Measurements from ENCODE around the gene SNX11. TPM values are rescaled to one million over a fixed set of nuclear protein-coding genes. Genes with fewer than 3 reads are reported as not detected.

SNX11 gene
- total and polyA plus RNA-seq, 4 donors = 6.4 to 11.4 (median 8.5) TPM

DNA sequence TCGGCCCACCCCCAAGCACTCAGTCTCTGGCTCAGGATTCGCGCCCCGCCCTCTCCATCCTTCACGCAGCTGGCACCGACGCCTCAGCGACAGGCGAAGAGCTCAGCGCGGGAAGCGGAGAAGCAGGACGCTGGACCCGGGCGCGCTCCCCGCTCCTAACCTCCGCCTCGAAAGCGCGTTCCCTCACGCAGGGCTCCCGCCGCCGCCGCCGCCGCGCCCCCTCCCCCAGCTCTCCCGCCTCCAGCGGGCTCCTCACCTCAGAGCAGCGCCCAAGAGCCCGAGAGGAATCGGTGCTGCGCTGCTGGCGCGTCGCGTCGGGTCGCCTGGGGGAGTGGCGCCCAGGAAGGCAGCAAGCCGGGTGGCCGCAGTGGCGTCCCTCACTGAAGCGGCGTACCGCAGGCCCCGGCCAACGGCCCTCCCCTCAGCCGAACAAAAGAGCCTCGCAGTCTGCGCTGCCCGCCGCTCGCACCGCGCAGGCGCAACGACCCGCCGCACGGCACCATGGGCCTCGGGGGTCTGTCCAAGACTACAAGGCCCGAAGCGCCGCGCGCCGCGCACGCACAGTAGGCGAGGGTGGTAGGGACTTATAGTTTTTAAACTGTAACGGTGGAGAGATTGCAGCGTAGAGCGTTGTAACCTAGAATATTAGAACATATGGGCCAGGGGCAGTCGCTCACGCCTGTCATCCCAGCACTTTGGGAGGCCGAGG, 6.4 kb upstream of the SNX11 start, which contains the start of gene CBX1 (continued):
- TF ChIP-seq, protein P1, sequence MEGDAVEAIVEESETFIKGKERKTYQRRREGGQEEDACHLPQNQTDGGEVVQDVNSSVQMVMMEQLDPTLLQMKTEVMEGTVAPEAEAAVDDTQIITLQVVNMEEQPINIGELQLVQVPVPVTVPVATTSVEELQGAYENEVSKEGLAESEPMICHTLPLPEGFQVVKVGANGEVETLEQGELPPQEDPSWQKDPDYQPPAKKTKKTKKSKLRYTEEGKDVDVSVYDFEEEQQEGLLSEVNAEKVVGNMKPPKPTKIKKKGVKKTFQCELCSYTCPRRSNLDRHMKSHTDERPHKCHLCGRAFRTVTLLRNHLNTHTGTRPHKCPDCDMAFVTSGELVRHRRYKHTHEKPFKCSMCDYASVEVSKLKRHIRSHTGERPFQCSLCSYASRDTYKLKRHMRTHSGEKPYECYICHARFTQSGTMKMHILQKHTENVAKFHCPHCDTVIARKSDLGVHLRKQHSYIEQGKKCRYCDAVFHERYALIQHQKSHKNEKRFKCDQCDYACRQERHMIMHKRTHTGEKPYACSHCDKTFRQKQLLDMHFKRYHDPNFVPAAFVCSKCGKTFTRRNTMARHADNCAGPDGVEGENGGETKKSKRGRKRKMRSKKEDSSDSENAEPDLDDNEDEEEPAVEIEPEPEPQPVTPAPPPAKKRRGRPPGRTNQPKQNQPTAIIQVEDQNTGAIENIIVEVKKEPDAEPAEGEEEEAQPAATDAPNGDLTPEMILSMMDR (IDR thresholded peaks at IDR 0.05; ENCODE audit: low read depth, low read length, missing input control) = no peak
- peak; percentile 29 for TF ChIP-seq YY1 (IDR thresholded peaks at IDR 0.05)
- TF ChIP-seq SP1 (IDR thresholded peaks at IDR 0.05) = peak; percentile 23

GRCh38 chr17:48102043-48102750, 5.4 kb upstream of the SNX11 start:
- Histone ChIP-seq H3K9ac (ENCODE audit: low read depth in 1 of 2, low read length in 2 of 2) (no peak overlapping the region), H3K36me3 (ENCODE audit: control insufficient read depth in 4 of 4, insufficient read depth in 3 of 4, low read depth in 1 of 4, low read length in 3 of 4) (no peaks in the 10 kb centered on the region), H3K4me1 (ENCODE audit: control insufficient read depth in 4 of 4, insufficient read depth in 4 of 4, low read length in 3 of 4) (peaks cover 1 to 21% (median 13%) of the 10 kb centered on the region in 4 donors), H3K4me3 (ENCODE audit: low read depth in 1 of 3, low read length in 3 of 3) (no peak overlapping the region), H3K9me3 (ENCODE audit: control insufficient read depth in 4 of 4, low read length in 3 of 4) (no peaks in the 10 kb centered on the region), H3K27ac (ENCODE audit: low read depth in 1 of 2, low read length in 2 of 2) (no peak overlapping the region), H3K27me3 (ENCODE audit: control insufficient read depth in 4 of 4, insufficient read depth in 4 of 4, low read length in 3 of 4) (no peaks in the 10 kb centered on the region)
- no peak for TF ChIP-seq RXRA (IDR thresholded peaks at IDR 0.05)
- TF ChIP-seq HNF4G (IDR thresholded peaks at IDR 0.05) = no peak
- no peak for TF ChIP-seq FOXA1 (IDR thresholded peaks at IDR 0.05)
- TF ChIP-seq RAD21 (IDR thresholded peaks at IDR 0.05) = no peak
- TF ChIP-seq GABPA (IDR thresholded peaks at IDR 0.05 in 1 of 2, conservative IDR thresholded peaks at IDR 0.05 in 1 of 2) = no peak
- TF ChIP-seq JUND (IDR thresholded peaks at IDR 0.05) = no peak
- no peak for TF ChIP-seq YY1 (IDR thresholded peaks at IDR 0.05)
- TF ChIP-seq REST (IDR thresholded peaks at IDR 0.05) = no peak
- no peak for TF ChIP-seq EGR1 (IDR thresholded peaks at IDR 0.05; ENCODE audit: low read depth in 2 of 2)
- TF ChIP-seq, protein P2, sequence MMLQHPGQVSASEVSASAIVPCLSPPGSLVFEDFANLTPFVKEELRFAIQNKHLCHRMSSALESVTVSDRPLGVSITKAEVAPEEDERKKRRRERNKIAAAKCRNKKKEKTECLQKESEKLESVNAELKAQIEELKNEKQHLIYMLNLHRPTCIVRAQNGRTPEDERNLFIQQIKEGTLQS (IDR thresholded peaks at IDR 0.05) = no peak
- no peak for TF ChIP-seq TAF1 (conservative IDR thresholded peaks at IDR 0.05)
- WGBS = 85% methylated on average over 19 of the region's 19 CpGs
- no peak for DNase-seq (ENCODE audit: low spot score)

Measured in liver (tissue), 9 donors.